GM18508 (cell line): ENCODE data around the gene LRRN4CL.
"Not testable (repeated sequence)": the region's sequence is repeated elsewhere in the genome, so short reads cannot be mapped to it uniquely, and the experiment has no call there.

Source experiments
- ATAC-seq: cut with Tn5 transposase; IDR thresholded peaks from one replicate; pipeline ENCODE4 v1.9.1; 2021; ENCODE audit warnings: moderate number of reproducible peaks; ENCODE audit not compliant: insufficient read depth, unreplicated experiment

LRRN4CL gene

DNA sequence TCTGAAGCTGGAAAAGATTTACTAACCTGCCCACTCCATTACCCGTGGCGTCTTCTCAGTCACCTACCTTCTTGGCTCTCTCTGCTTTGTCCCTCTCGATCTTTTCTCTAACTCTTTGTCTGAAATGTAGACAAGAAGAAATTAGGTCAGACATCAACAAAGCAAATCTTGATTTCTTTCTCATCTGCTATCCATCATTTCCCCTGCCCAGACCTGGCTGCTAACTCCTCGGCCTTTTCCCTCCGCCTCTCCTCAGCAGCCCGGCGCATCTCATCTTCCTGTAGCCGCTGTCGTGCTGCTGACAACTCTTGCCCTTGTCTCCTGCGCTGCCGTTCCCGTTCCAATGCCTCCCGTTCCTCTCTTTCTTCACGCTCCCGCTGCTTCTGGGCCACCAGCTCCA lies 11.6 kb downstream of the LRRN4CL start:
- ATAC-seq, result no peak

DNA sequence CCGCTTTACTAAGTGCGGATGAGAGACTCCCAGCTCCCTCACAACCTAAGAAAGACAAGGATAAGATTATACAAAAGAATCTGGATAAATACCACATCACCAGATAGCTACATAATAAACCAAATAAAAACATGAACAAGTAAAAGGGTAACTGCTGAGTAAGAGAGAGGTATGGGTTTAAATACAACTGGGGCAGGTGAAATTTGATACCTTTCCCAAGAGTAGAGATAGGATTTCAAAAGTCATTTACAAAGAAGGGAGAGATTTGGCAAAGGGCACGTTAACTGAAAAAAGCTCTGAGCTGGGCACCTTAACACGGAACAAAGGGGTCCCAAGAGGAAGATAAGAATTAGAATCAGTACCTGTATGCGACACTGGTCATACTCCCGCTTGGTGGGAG lies 12.2 kb downstream of the LRRN4CL start:
- ATAC-seq, result no peak

DNA sequence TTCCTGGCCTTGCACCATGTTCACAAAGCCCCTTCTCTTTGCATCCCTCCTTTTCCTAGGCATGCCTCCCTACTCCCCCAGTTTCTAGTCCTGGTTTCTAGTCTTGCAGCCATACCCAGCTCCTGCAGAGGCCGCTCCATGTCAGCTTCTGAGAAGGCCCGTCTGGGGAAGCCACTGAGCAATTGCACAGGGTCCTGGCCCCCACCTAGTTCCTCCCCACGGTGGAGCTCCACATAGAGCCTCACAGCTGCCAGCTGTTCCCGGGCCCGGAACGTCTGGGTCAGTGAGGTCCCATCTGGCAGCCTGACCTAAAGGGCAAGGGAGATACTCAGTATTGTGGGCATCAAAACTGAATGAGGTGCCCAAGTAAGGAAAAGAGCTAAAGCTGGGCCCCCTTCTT lies 12.6 kb downstream of the LRRN4CL start:
- ATAC-seq, result no peak

DNA sequence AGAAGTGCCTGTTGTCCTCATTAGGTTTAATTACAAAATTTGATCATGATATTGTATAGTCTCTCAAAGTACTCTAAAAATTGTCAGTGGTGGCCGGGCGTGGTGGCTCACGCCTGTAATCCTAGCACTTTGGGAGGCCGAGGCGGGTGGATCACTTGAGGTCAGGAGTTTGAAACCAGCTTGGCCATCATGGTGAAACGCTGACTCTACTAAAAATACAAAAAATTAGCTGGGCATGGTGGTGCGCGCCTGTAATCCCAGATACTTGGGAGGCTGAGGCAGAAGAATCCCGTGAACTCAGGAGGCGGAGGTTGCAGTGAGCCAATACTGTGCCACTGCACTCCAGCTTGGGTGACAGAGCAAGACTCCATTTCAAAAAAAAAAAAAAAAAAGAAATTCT lies 13.9 kb downstream of the LRRN4CL start:
- not testable (repeated sequence) for ATAC-seq

- no peak for ATAC-seq
Observed at GRCh38 chr11:62673196-62673525, 16.2 kb downstream of the LRRN4CL start.

DNA sequence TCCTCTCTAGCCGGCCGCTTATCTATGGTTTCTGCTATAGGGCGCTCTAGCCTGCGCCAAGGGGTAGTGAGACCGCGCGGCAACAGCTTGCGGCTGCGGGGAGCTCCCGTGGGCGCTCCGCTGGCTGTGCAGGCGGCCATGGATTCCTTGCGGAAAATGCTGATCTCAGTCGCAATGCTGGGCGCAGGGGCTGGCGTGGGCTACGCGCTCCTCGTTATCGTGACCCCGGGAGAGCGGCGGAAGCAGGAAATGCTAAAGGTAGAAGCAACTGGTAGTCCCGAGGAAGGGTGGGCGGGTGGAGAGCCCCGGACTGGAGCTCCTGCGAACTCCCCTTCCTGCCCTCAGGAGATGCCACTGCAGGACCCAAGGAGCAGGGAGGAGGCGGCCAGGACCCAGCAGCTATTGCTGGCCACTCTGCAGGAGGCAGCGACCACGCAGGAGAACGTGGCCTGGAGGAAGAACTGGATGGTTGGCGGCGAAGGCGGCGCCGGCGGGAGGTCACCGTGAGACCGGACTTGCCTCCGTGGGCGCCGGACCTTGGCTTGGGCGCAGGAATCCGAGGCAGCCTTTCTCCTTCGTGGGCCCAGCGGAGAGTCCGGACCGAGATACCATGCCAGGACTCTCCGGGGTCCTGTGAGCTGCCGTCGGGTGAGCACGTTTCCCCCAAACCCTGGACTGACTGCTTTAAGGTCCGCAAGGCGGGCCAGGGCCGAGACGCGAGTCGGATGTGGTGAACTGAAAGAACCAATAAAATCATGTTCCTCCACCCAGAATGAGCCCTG lies 17.5 kb downstream of the LRRN4CL start, which contains the start of the genes LBHD1 and UQCC3:
TSS of gene LBHD1 (minus strand) at position 660 of the 782 bp plus-strand sequence. CDS start 2,236 bp downstream, outside the sequence.
TSS of gene UQCC3 (plus strand) at position 66 of the 782 bp plus-strand sequence. CDS start at position 139, 73 bp downstream.
- ATAC-seq, result no peak

GRCh38 chr11:62671236-62671607 lies 18.1 kb downstream of the LRRN4CL start:
- ATAC-seq, result no peak

GRCh38 chr11:62669420-62670161 lies 19.7 kb downstream of the LRRN4CL start:
- no peak for ATAC-seq

DNA sequence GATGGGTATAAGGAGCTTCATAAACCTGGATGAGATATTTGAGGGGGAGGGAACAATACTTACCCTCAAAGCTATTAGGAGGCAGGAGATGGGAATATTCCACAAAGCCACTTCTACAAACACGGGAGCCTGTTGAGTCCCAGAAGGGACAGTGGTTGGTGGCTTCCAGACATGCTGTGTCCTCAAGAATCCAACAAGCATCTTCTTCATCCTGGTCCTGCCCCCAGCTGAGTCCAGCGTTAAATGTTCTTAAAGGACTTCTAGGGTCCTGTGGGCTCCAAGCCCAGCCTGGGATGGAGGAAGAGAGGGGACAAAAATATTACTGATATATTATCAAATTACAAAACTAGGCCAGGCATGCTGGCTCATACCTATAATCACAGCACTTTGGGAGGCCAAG lies 21.9 kb downstream of the LRRN4CL start:
- ATAC-seq, result no peak

DNA sequence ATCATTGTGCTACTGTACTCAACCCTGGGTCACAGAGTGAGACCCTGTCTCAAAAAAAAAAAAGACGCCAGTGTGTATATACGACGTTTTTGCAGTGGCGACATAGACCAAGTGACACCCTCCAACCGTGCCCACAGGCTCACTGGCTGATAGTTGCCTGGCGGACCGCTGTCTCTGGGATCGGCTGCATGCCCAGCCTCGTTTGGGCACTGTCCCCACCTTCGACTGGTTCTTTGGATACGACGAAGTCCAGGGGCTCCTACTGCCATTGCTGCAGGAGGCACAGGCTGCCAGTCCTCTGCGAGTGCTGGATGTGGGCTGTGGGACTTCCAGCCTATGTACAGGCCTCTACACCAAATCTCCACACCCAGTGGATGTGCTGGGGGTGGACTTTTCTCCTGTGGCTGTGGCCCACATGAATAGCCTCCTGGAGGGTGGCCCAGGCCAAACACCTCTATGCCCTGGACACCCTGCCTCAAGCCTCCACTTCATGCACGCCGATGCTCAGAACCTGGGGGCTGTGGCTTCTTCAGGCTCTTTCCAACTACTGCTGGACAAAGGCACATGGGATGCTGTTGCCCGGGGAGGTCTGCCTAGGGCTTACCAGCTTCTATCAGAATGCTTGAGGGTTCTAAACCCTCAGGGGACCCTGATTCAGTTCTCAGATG lies 22.9 kb downstream of the LRRN4CL start:
- no peak for ATAC-seq

GRCh38 chr11:62665599-62666258 lies 23.6 kb downstream of the LRRN4CL start:
- ATAC-seq, result no peak

DNA sequence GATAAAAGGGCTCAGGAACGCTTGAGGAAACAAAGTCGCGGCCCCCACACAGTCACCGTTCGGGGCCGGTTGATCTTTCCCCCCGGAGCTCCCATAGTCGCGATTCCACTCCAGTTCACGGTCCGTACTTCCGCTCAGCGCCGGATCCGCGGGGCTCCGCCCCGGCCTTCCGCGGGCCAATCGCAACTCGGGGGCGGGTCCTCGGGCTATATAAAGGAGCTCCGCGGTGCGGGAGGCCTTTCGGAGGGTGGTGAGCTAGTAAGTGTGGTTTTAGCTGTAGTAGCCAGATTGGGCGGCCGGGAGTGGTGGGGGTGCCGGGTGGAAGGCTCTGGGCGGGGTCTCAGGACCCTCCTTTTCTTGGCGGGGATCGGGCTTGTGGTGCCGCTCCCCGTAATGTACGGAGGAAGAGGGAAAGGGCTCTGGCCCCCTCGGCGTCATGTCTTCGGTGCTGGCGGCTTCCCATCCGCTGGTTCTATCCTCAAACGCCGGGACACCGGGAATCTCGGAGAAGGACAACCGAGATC lies 24.2 kb downstream of the LRRN4CL start, which contains the start of the genes C11orf98 and CSKMT:
TSS of gene C11orf98 (minus strand) at position 136 of the 524 bp plus-strand sequence. CDS start at position 95, 41 bp downstream.
TSS of gene CSKMT (plus strand) at position 238 of the 524 bp plus-strand sequence. CDS start 568 bp downstream, outside the sequence.
- no peak for ATAC-seq

DNA sequence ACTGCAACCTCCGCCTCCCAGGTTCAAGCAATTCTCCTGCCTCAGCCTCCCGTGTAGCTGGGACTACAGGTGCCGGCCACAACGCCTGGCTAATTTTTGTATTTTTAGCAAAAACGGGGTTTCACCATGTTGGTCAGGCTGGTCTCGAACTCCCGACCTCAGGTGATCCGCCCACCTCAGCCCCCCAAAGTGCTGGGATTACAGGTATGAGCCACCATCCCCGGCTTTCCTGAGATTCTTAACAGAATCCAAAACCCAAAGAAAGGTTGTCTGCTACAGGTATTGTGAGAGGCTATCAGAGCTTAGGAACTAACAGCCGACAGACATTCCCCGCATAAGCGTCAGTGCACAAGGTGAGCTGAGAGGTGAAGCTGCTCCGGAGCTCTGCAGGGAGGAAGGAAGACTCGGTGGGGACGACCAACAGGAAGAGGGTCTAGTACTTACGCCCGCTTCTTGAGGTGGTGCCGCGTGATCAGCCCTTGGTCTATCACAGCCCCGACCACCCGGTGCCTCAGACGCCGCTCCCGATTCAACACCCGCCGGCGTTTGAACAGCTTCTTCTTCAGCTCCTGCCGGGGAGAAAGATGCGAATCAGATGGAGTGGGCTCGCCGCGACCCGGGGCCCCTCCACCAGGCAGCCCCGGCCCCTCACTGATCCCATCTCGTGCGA lies 24.8 kb downstream of the LRRN4CL start:
- no peak for ATAC-seq

- ATAC-seq, result no peak
Observed at GRCh38 chr11:62656796-62657429, 32.4 kb downstream of the LRRN4CL start.

DNA sequence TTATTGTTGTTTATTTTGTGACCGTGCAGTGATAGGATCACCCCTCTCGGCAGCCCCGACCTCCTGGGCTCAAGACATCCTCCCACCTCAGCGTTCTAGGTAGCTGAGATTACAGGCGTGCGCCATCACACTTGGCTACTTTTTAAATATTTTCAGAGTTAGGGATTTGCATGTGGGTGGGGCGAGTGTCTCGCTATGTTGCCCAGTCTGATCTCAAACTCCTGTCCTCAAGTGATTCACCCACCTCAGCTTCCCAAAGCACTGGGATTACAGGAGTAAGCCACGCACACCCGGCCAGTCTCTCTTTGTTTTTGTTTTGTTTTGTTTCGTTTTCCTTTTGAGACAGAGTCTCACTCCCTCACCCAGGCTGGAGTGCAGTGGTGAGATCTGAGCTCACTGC lies 35.0 kb downstream of the LRRN4CL start:
- ATAC-seq, result no peak

DNA sequence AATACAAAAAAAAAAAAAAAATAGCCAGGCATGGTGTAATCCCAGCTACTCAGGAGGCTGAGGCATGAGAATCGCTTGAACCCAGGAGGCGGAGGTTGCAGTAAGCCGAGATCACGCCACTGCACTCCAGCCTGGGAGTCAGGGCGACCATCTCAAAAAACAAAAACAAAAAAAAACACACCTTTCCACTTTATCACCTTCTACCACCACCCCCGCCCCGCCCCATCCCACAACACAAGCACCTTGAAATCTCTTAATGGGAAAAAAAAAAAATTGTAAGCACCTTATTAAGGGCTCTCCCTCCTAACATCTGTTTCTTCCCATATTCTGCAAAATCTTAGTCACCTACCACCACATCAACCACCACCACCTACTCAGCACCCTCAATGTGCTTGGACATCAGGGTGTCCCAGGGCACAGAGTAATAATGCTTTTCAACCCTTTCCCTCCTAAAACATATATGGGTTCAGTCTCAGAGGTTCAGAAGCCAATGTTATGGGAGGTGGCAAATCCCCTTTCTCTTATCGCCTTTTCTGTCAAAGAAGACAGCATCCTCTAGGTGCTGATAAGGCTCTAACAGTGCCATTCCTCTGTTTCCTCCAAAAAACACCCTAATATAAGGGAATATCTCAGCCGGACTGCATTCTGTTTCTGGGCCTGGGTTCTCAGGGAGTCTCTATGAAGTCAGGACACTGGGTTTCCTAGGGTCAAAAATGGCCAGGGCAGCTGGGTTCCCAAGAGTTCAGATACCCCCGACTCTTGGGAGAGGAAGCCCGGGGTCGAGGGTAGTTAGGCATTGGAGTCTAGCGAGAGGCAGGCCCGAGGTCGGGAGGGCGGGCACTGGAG lies 36.9 kb downstream of the LRRN4CL start:
- ATAC-seq, result no peak

DNA sequence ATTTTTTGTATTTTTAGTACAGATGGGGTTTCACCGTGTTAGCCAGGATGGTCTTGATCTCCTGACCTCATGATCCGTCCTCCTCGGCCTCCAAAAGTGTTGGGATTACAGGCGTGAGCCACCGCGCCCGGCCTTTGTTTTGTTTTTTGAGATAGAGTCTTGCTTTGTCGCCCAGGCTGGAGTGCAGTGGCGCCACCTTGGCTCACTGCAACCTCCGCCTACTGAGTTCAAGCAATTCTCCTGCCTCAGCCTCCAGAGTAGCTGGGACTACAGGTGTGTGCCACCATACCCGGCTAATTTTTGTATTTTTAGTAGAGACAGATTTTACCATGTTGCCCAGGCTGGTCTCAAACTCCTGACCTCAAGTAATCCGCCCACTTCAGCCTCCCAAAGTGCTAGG lies 39.0 kb downstream of the LRRN4CL start:
- not testable (repeated sequence) for ATAC-seq

GRCh38 chr11:62649486-62649885 lies 39.8 kb downstream of the LRRN4CL start:
- no peak for ATAC-seq
